HEK293 (cell line): ENCODE data around the gene KANTR.

Source experiments
- CTCF ChIA-PET: fragments of 350-600 bp; formaldehyde crosslinking; extraction: SDS; loops from one replicate; lab custom pipeline; 2021; ENCODE audit warnings: antibody characterized with exemption; lab: Yijun Ruan, JAX
- POLR2A ChIA-PET: fragments of 300-600 bp; formaldehyde crosslinking; extraction: SDS; loops from one replicate; lab custom pipeline; 2020; ENCODE audit warnings: antibody characterized with exemption, inconsistent platforms; lab: Yijun Ruan, JAX
- H3K27ac ChIP-seq: fragments of 200-500 bp; sonication (Bioruptor generic); 2 replicates; pipeline ENCODE4 v1.5.1; 2014; ENCODE audit warnings: low read depth, low read length, control low read depth, inconsistent platforms; ENCODE audit errors: extremely low read depth
- H3K36me3 ChIP-seq, 2 experiments: fragments of 200-500 bp in 1 of 2; sonication (Bioruptor generic) in 1 of 2; 1 replicate in 1 of 2; 2 replicates in 1 of 2; pipeline ENCODE4 v1.5.1; 2014 to 2017; ENCODE audit warnings: inconsistent platforms in 2 of 2, low read length in 2 of 2; ENCODE audit not compliant: control insufficient read depth in 2 of 2, insufficient read depth in 1 of 2
- H3K4me1 ChIP-seq: fragments of 200-500 bp; sonication (Bioruptor generic); 2 replicates; pipeline ENCODE4 v1.5.1; 2014; ENCODE audit warnings: mild to moderate bottlenecking, low read length, inconsistent platforms; ENCODE audit not compliant: control insufficient read depth, insufficient read depth
- H3K4me3 ChIP-seq: 2 replicates; pipeline ENCODE4 v1.5.1; 2011; ENCODE audit warnings: low read depth, mild to moderate bottlenecking, control low read depth, low read length, moderate library complexity
- H3K9me3 ChIP-seq: fragments of 200-500 bp; sonication (Bioruptor generic); 2 replicates; pipeline ENCODE4 v1.5.1; 2014; ENCODE audit warnings: low read depth, low read length, inconsistent platforms; ENCODE audit not compliant: control insufficient read depth, insufficient read depth
- AEBP2 ChIP-seq: fragments of 450-650 bp; formaldehyde crosslinking; IDR thresholded peaks from 2 replicates; pipeline ENCODE4 v1.5.1; 2016; ENCODE audit warnings: missing biosample characterization, missing genetic modification characterization, borderline replicate concordance
- INSM2 ChIP-seq: fragments of 450-650 bp; formaldehyde crosslinking; IDR thresholded peaks from 2 replicates; pipeline ENCODE4 v1.5.1; 2016; ENCODE audit warnings: missing biosample characterization, missing genetic modification characterization
- KLF10 ChIP-seq: fragments of 450-650 bp; IDR thresholded peaks from 2 replicates; pipeline ENCODE4 v1.5.1; 2018; ENCODE audit warnings: missing biosample characterization, mild to moderate bottlenecking, missing genetic modification characterization
- SCRT2 ChIP-seq: fragments of 450-650 bp; formaldehyde crosslinking; IDR thresholded peaks from 2 replicates; pipeline ENCODE4 v1.5.1; 2016; ENCODE audit warnings: missing biosample characterization, missing genetic modification characterization
- SP7 ChIP-seq: fragments of 450-650 bp; formaldehyde crosslinking; IDR thresholded peaks from 2 replicates; pipeline ENCODE4 v1.5.1; 2016; ENCODE audit warnings: missing biosample characterization, missing genetic modification characterization
- TRIM28 ChIP-seq: IDR thresholded peaks from 2 replicates; pipeline ENCODE4 v1.6.1; 2011; ENCODE audit warnings: low read length, control low read depth, borderline replicate concordance
- WT1 ChIP-seq: fragments of 450-650 bp; formaldehyde crosslinking; IDR thresholded peaks from 2 replicates; pipeline ENCODE4 v1.5.1; 2016; ENCODE audit warnings: missing biosample characterization, missing genetic modification characterization
- ZBTB11 ChIP-seq: fragments of 450-650 bp; formaldehyde crosslinking; conservative IDR thresholded peaks from 2 replicates; pipeline ENCODE4 v1.5.1; 2016; ENCODE audit warnings: low read depth, missing biosample characterization, missing genetic modification characterization
- ZFP41 ChIP-seq: fragments of 450-650 bp; formaldehyde crosslinking; IDR thresholded peaks from 2 replicates; pipeline ENCODE4 v1.5.1; 2016; ENCODE audit warnings: missing biosample characterization, missing genetic modification characterization, borderline replicate concordance
- ZIC2 ChIP-seq: fragments of 450-650 bp; formaldehyde crosslinking; IDR thresholded peaks from 2 replicates; pipeline ENCODE4 v1.5.1; 2016; ENCODE audit warnings: missing biosample characterization, missing genetic modification characterization
- ZNF112 ChIP-seq: fragments of 450-650 bp; formaldehyde crosslinking; IDR thresholded peaks from 2 replicates; pipeline ENCODE4 v1.5.0; 2017; ENCODE audit warnings: missing biosample characterization, missing genetic modification characterization
- ZNF140 ChIP-seq: fragments of 450-650 bp; formaldehyde crosslinking; IDR thresholded peaks from 2 replicates; pipeline ENCODE4 v1.5.1; 2016; ENCODE audit warnings: missing biosample characterization, missing genetic modification characterization
- ZNF146 ChIP-seq: fragments of 450-650 bp; formaldehyde crosslinking; IDR thresholded peaks from 2 replicates; pipeline ENCODE4 v1.5.1; 2016; ENCODE audit warnings: missing biosample characterization, missing genetic modification characterization
- ZNF211 ChIP-seq: fragments of 450-650 bp; formaldehyde crosslinking; IDR thresholded peaks from 2 replicates; pipeline ENCODE4 v1.5.1; 2016; ENCODE audit warnings: low read depth, missing biosample characterization, missing genetic modification characterization
- ZNF214 ChIP-seq: fragments of 450-650 bp; formaldehyde crosslinking; IDR thresholded peaks from 2 replicates; pipeline ENCODE4 v1.5.1; 2017; ENCODE audit warnings: missing biosample characterization, mild to moderate bottlenecking, missing genetic modification characterization, borderline replicate concordance
- ZNF311 ChIP-seq: fragments of 450-650 bp; formaldehyde crosslinking; IDR thresholded peaks from 2 replicates; pipeline ENCODE4 v1.5.1; 2017; ENCODE audit warnings: missing biosample characterization, missing genetic modification characterization, borderline replicate concordance
- ZNF324 ChIP-seq: fragments of 450-650 bp; formaldehyde crosslinking; IDR thresholded peaks from 2 replicates; pipeline ENCODE4 v1.5.1; 2016; ENCODE audit warnings: missing biosample characterization, missing genetic modification characterization
- ZNF335 ChIP-seq: fragments of 450-650 bp; formaldehyde crosslinking; conservative IDR thresholded peaks from 2 replicates; pipeline ENCODE4 v1.5.1; 2016; ENCODE audit warnings: missing biosample characterization, missing genetic modification characterization
- ZNF426 ChIP-seq: fragments of 450-650 bp; formaldehyde crosslinking; IDR thresholded peaks from 2 replicates; pipeline ENCODE4 v1.5.1; 2017; ENCODE audit warnings: missing biosample characterization, missing genetic modification characterization, mild to moderate bottlenecking, inconsistent platforms, moderate library complexity
- ZNF596 ChIP-seq: fragments of 450-650 bp; IDR thresholded peaks from 2 replicates; pipeline ENCODE4 v1.5.0; 2018; ENCODE audit warnings: missing biosample characterization, mild to moderate bottlenecking, missing genetic modification characterization, moderate library complexity
- ZNF624 ChIP-seq: fragments of 450-650 bp; formaldehyde crosslinking; IDR thresholded peaks from 2 replicates; pipeline ENCODE4 v1.5.1; 2017; ENCODE audit warnings: missing biosample characterization, missing genetic modification characterization
- ZNF670 ChIP-seq: fragments of 450-650 bp; formaldehyde crosslinking; IDR thresholded peaks from 2 replicates; pipeline ENCODE4 v1.5.1; 2016; ENCODE audit warnings: missing biosample characterization, missing genetic modification characterization, low read depth
- ZNF791 ChIP-seq: fragments of 450-650 bp; formaldehyde crosslinking; IDR thresholded peaks from 2 replicates; pipeline ENCODE4 v1.5.1; 2016; ENCODE audit warnings: missing biosample characterization, missing genetic modification characterization
- ZXDB ChIP-seq: fragments of 450-650 bp; formaldehyde crosslinking; IDR thresholded peaks from 2 replicates; pipeline ENCODE4 v1.5.1; 2016; ENCODE audit warnings: missing biosample characterization, missing genetic modification characterization
- TF ChIP-seq, protein P1 (sequence below): fragments of 450-650 bp; formaldehyde crosslinking; IDR thresholded peaks from 2 replicates; pipeline ENCODE4 v1.5.1; 2016; ENCODE audit warnings: missing biosample characterization, missing genetic modification characterization
- TF ChIP-seq, protein P2 (sequence below): fragments of 450-650 bp; formaldehyde crosslinking; IDR thresholded peaks from 2 replicates; pipeline ENCODE4 v1.5.1; 2016; ENCODE audit warnings: missing biosample characterization, missing genetic modification characterization

KANTR gene

GRCh38 chrX:53077207-53078197 lies 16.4 kb upstream of the KANTR start:
- no peaks in the 10 kb centered on the region for H3K36me3 ChIP-seq
- no peak overlapping the region for H3K27ac ChIP-seq
- TF ChIP-seq ZXDB (tag by site-specific recombination) (no peak), ZNF112 (no peak), ZBTB11 (tag by site-specific recombination) (no peak), WT1 (no peak), INSM2 (no peak), SCRT2 (tag by site-specific recombination) (no peak), ZNF791 (tag by site-specific recombination) (no peak), ZNF596 (tag by site-specific recombination) (peak; percentile 90), ZNF214 (tag by site-specific recombination) (peak; percentile 97; the same call in 1 of the 2 replicates), ZIC2 (tag by site-specific recombination) (peak; percentile 56), ZNF426 (tag by site-specific recombination) (no peak), KLF10 (tag by site-specific recombination) (no peak), AEBP2 (tag by site-specific recombination) (no peak), ZNF624 (no peak)
- TF ChIP-seq, protein P1, sequence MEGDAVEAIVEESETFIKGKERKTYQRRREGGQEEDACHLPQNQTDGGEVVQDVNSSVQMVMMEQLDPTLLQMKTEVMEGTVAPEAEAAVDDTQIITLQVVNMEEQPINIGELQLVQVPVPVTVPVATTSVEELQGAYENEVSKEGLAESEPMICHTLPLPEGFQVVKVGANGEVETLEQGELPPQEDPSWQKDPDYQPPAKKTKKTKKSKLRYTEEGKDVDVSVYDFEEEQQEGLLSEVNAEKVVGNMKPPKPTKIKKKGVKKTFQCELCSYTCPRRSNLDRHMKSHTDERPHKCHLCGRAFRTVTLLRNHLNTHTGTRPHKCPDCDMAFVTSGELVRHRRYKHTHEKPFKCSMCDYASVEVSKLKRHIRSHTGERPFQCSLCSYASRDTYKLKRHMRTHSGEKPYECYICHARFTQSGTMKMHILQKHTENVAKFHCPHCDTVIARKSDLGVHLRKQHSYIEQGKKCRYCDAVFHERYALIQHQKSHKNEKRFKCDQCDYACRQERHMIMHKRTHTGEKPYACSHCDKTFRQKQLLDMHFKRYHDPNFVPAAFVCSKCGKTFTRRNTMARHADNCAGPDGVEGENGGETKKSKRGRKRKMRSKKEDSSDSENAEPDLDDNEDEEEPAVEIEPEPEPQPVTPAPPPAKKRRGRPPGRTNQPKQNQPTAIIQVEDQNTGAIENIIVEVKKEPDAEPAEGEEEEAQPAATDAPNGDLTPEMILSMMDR, result 0 out of 2 replicates have a peak, but pooled peaks have one; percentile 7
- H3K9me3 ChIP-seq, result no peaks in the 10 kb centered on the region
- H3K4me3 ChIP-seq, result no peak overlapping the region
- peaks cover 3% of the 10 kb centered on the region; the same call in 1 of the 2 replicates for H3K4me1 ChIP-seq
- ChIA-PET POLR2A (no interaction called here), CTCF (interaction anchor here (0.6 to 0.7 kb wide), 2 partner anchors 11 to 607 kb away, joined by 3 to 4 read pairs; no protein-coding TSS in a partner anchor)

- Histone ChIP-seq H3K4me1 (peaks cover 3% of the 10 kb centered on the region; the same call in 1 of the 2 replicates), H3K36me3 (peaks cover 0 to 5% of the 10 kb centered on the region in 2 experiments; a peak in 2 of 3 replicates), H3K9me3 (no peaks in the 10 kb centered on the region), H3K4me3 (no peak overlapping the region), H3K27ac (no peak overlapping the region)
- POLR2A ChIA-PET, result no interaction called here
- CTCF ChIA-PET, result no interaction called here
- no peak for TF ChIP-seq SP7 (tag by site-specific recombination)
- TF ChIP-seq ZNF311 (tag by site-specific recombination), result no peak
- TF ChIP-seq ZNF335 (tag by site-specific recombination), result no peak
- TF ChIP-seq, protein P2, sequence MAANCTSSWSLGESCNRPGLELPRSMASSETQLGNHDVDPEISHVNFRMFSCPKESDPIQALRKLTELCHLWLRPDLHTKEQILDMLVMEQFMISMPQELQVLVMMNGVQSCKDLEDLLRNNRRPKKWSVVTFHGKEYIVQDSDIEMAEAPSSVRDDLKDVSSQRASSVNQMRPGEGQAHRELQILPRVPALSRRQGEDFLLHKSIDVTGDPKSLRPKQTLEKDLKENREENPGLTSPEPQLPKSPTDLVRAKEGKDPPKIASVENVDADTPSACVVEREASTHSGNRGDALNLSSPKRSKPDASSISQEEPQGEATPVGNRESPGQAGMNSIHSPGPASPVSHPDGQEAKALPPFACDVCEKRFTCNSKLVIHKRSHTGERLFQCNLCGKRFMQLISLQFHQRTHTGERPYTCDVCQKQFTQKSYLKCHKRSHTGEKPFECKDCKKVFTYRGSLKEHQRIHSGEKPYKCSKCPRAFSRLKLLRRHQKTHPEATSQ (tag by site-specific recombination), result no peak
- TF ChIP-seq ZNF140 (tag by site-specific recombination), result no peak
- no peak for TF ChIP-seq ZNF670 (tag by site-specific recombination)
- no peak for TF ChIP-seq ZNF324 (tag by site-specific recombination)
- TF ChIP-seq TRIM28, result no peak
- no peak for TF ChIP-seq ZNF146 (tag by site-specific recombination)
- TF ChIP-seq ZNF211 (tag by site-specific recombination), result no peak
- no peak for TF ChIP-seq ZFP41
Measured at GRCh38 chrX:53078943-53079342, 15.0 kb upstream of the KANTR start.
